ENCODE data around the gene LYZL6.

GRCh38 chr17:35900280-35900679, 43.2 kb downstream of the LYZL6 start:
- TF ChIP-seq CTCF (IDR thresholded peaks at IDR 0.05) (no peak), POLR2A (IDR thresholded peaks at IDR 0.05) (no peak)

All from tibial nerve (tissue), 3 donors.